Measurements from ENCODE around the gene STX3. TPM values are rescaled to one million over a fixed set of nuclear protein-coding genes. Genes with fewer than 3 reads are reported as not detected.

The STX3 gene
- total and polyA plus RNA-seq, 2 of the 8 experiments (the other 6 are each of a cell fraction or from before 2014, with no cell fraction given), result 50.5 to 56.1 TPM

- TF ChIP-seq CBX8 (IDR thresholded peaks at IDR 0.05; ENCODE audit: borderline replicate concordance, low read depth, low read length) (no peak), CREB1 (IDR thresholded peaks at IDR 0.05) (no peak), BACH1 (IDR thresholded peaks at IDR 0.05; ENCODE audit: low read length) (no peak)
These were observed 25.3 kb upstream of the STX3 start (continued) for GRCh38 chr11:59729834-59730233.

All from H1 (cell line).